ENCODE data around the gene ZBTB40.

DNA sequence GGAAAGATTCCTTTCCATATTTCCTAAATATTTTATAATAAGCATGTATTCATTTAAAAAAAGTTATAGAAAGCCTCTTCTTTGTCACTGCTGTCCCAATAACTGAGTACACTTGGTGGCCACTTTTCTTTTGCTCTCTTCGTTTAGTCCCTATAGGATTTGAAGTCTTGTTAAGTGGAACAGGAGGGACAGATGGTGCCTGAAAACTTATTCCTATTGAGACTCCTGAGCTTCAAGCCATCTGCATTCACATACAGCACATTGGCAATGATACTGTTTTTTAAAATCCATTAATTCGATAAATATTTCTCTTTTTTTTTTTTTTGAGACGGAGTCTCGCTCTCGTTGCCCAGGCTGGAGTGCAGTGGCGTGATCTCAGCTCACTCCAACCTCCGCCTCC lies 2.0 kb upstream of the ZBTB40 start:
- TF ChIP-seq EZH2 (IDR thresholded peaks at IDR 0.05; ENCODE audit: borderline replicate concordance, low read depth, low read length, poor library complexity, severe bottlenecking) = no peak
- no peak for TF ChIP-seq CTCF (conservative IDR thresholded peaks at IDR 0.05; ENCODE audit: low read depth, low read length)
